Astrocyte of the spinal cord (primary cell): ENCODE data around the gene ZNF84.

ENCODE experiments used
- DNase-seq: peaks from one replicate; pipeline ENCODE4 v3.0.0; 2011; ENCODE audit warnings: low read depth, low spot score
- H3K4me3 ChIP-seq: 2 replicates; pipeline ENCODE4 v1.5.1; 2011; ENCODE audit warnings: low read depth, mild to moderate bottlenecking, low read length, moderate library complexity
- CTCF ChIP-seq: IDR thresholded peaks from 2 replicates; pipeline ENCODE4 v1.5.1; 2012; ENCODE audit warnings: low read depth, mild to moderate bottlenecking, low read length, inconsistent platforms
- in situ Hi-C: cut with HindIII; loops from 2 replicates; pipeline ENCODE4 v1.10.0; 2017; ENCODE audit warnings: low sequenced_read_pairs

The ZNF84 gene

GRCh38 chr12:133107121-133107520 lies 69.8 kb downstream of the ZNF84 start:
- no peak for DNase-seq
- no peak for TF ChIP-seq CTCF
- no peak overlapping the region for H3K4me3 ChIP-seq
- in situ Hi-C loops, result no loop called here

- no peak for DNase-seq
- no peak overlapping the region for H3K4me3 ChIP-seq
- no peak for TF ChIP-seq CTCF
- in situ Hi-C loops, result no loop called here
These were observed 70.8 kb downstream of the ZNF84 start for GRCh38 chr12:133108150-133108549.
